Liver (tissue), 9 donors: Measurements from ENCODE around the gene ATAT1. TPM values are rescaled to one million over a fixed set of nuclear protein-coding genes. Genes with fewer than 3 reads are reported as not detected.

Source experiments
- DNase-seq: peaks from one replicate; pipeline ENCODE4 v3.0.0-alpha.2; 2017; ENCODE audit warnings: low spot score
- H3K27ac ChIP-seq, 2 donors: one replicate each; pipeline ENCODE4 v1.7.0; 2013; ENCODE audit warnings: inconsistent platforms in 2 of 2, low read length in 2 of 2, control low read depth in 1 of 2, low read depth in 1 of 2, mild to moderate bottlenecking in 1 of 2
- H3K27me3 ChIP-seq, 4 donors: one replicate each; pipeline versions ENCODE4 v1.6.1 to v1.7.0; 2013; ENCODE audit warnings: low read length in 3 of 4, inconsistent platforms in 1 of 4, mild to moderate bottlenecking in 1 of 4, moderate library complexity in 1 of 4; ENCODE audit not compliant: control insufficient read depth in 4 of 4, insufficient read depth in 4 of 4
- H3K36me3 ChIP-seq, 4 donors: one replicate each; pipeline versions ENCODE4 v1.6.1 to v1.7.0; 2013; ENCODE audit warnings: low read length in 3 of 4, mild to moderate bottlenecking in 3 of 4, low read depth in 1 of 4, moderate library complexity in 1 of 4; ENCODE audit not compliant: control insufficient read depth in 4 of 4, insufficient read depth in 3 of 4
- H3K4me1 ChIP-seq, 4 donors: one replicate each; pipeline versions ENCODE4 v1.6.1 to v1.7.0; 2013; ENCODE audit warnings: low read length in 3 of 4, mild to moderate bottlenecking in 3 of 4, moderate library complexity in 1 of 4; ENCODE audit not compliant: control insufficient read depth in 4 of 4, insufficient read depth in 4 of 4
- H3K4me3 ChIP-seq, 3 donors: one replicate each; pipeline versions ENCODE4 v1.6.1 to v1.7.0; 2013; ENCODE audit warnings: low read length in 3 of 3, control low read depth in 1 of 3, low read depth in 1 of 3, mild to moderate bottlenecking in 1 of 3
- H3K9ac ChIP-seq, 2 donors: one replicate each; pipeline ENCODE4 v1.7.0; 2013; ENCODE audit warnings: low read length in 2 of 2, mild to moderate bottlenecking in 2 of 2, moderate library complexity in 2 of 2, control low read depth in 1 of 2, low read depth in 1 of 2
- H3K9me3 ChIP-seq, 4 donors: one replicate each; pipeline versions ENCODE4 v1.6.1 to v1.7.0; 2013; ENCODE audit warnings: low read length in 3 of 4; ENCODE audit not compliant: control insufficient read depth in 4 of 4
- ATF3 ChIP-seq: IDR thresholded peaks from 2 replicates; pipeline ENCODE4 v1.6.1; 2016; ENCODE audit warnings: antibody characterized with exemption
- FOXA1 ChIP-seq: IDR thresholded peaks from 2 replicates; pipeline ENCODE4 v1.6.1; 2016; ENCODE audit warnings: antibody characterized with exemption
- FOXA2 ChIP-seq: IDR thresholded peaks from 2 replicates; pipeline ENCODE4 v1.6.1; 2016; ENCODE audit warnings: antibody characterized with exemption
- GABPA ChIP-seq, 2 donors: IDR thresholded peaks in 1 of 2; conservative IDR thresholded peaks in 1 of 2; 2 replicates each; pipeline ENCODE4 v1.6.1; 2016; ENCODE audit warnings: antibody characterized with exemption in 2 of 2, mild to moderate bottlenecking in 1 of 2, moderate library complexity in 1 of 2
- HNF4A ChIP-seq, 2 donors: conservative IDR thresholded peaks; 2 replicates each; pipeline ENCODE4 v1.6.1; 2016; ENCODE audit warnings: antibody characterized with exemption in 2 of 2, mild to moderate bottlenecking in 2 of 2
- HNF4G ChIP-seq: IDR thresholded peaks from 2 replicates; pipeline ENCODE4 v1.6.1; 2016; ENCODE audit warnings: antibody characterized with exemption
- JUND ChIP-seq, 2 donors: IDR thresholded peaks; 2 replicates each; pipeline ENCODE4 v1.6.1; 2016; ENCODE audit warnings: antibody characterized with exemption in 2 of 2
- MAX ChIP-seq: IDR thresholded peaks from 2 replicates; pipeline ENCODE4 v1.6.1; 2016; ENCODE audit warnings: antibody characterized with exemption
- NR2F2 ChIP-seq: IDR thresholded peaks from 2 replicates; pipeline ENCODE4 v1.6.1; 2016; ENCODE audit warnings: antibody characterized with exemption
- RAD21 ChIP-seq, 2 donors: IDR thresholded peaks; 2 replicates each; pipeline ENCODE4 v1.6.1; 2016; ENCODE audit warnings: antibody characterized with exemption in 2 of 2, mild to moderate bottlenecking in 2 of 2
- REST ChIP-seq: IDR thresholded peaks from 2 replicates; pipeline ENCODE4 v1.6.1; 2016; ENCODE audit warnings: antibody characterized with exemption, mild to moderate bottlenecking
- RXRA ChIP-seq, 2 donors: IDR thresholded peaks; 2 replicates each; pipeline ENCODE4 v1.6.1; 2017 to 2018; ENCODE audit warnings: antibody characterized with exemption in 2 of 2, mild to moderate bottlenecking in 1 of 2
- SP1 ChIP-seq: IDR thresholded peaks from 2 replicates; pipeline ENCODE4 v1.6.1; 2018; ENCODE audit warnings: antibody characterized with exemption, mild to moderate bottlenecking
- WGBS: extraction: QIAGEN DNeasy Blood & Tissue Kit; methylation state at CpG from one replicate; pipeline ENCODE4 v1.1.7; 2013; 5-methylcytosine and 5-hydroxymethylcytosine counted together
- polyA plus RNA-seq, 2 donors: library from polyadenylated mRNA; stranded (reverse) in 1 of 2; unstranded in 1 of 2; fragments of 200-250 nt in 1 of 2; fragments of >200 nt in 1 of 2; fragmentation: Nextera tagmentation in 1 of 2; extraction: Ambion mirVana in 1 of 2; gene quantifications; one replicate each; pipeline versions ENCODE4 v1.2.1 to v1.2.3, GENCODE V29; 2013 to 2015
- total RNA-seq, 2 donors: library from RNA; depleted of rRNA; stranded (reverse); fragments of >200 nt; gene quantifications; one replicate each; pipeline ENCODE4 v1.2.3, GENCODE V29; 2014
- donor health status: healthy.
- donor health status: healthy.
- donor health status: healthy.
- donor health status: healthy.
- donor health status: healthy.

ATAT1 gene
- total and polyA plus RNA-seq, 4 donors, result 2.1 to 5.4 (median 3.0) TPM

- H3K4me3 ChIP-seq, result peak overlapping the region; percentile 59 to 71 (median 60)
- peaks cover 16 to 79% (median 59%) of the 10 kb centered on the region in 4 donors for H3K4me1 ChIP-seq
- H3K9me3 ChIP-seq, result no peaks in the 10 kb centered on the region
- no peak for DNase-seq
- no peaks in the 10 kb centered on the region for H3K27me3 ChIP-seq
- peaks cover 0 to 3% (median 0%) of the 10 kb centered on the region in 4 donors for H3K36me3 ChIP-seq
- H3K27ac ChIP-seq, result peak overlapping the region; percentile 97 to 99
- WGBS, result 31% methylated on average over 7 of the region's 7 CpGs
- H3K9ac ChIP-seq, result peak overlapping the region; percentile 24 to 77
- TF ChIP-seq FOXA2 (no peak), NR2F2 (peak; percentile 74)
These were observed 56.7 kb downstream of the ATAT1 start for GRCh38 chr6:30683183-30683979.

- Histone ChIP-seq H3K4me1 (peaks cover 16 to 74% (median 55%) of the 10 kb centered on the region in 4 donors), H3K36me3 (no peaks in the 10 kb centered on the region), H3K27ac (peak overlapping the region; percentile 97 to 99), H3K9me3 (no peaks in the 10 kb centered on the region), H3K27me3 (no peaks in the 10 kb centered on the region), H3K4me3 (peak overlapping the region; percentile 59 to 71 (median 60)), H3K9ac (peak overlapping the region; percentile 72 to 77)
- DNase-seq, result no peak
- no peak for TF ChIP-seq FOXA2
- no peak for TF ChIP-seq RXRA (IDR thresholded peaks at IDR 0.05)
- TF ChIP-seq FOXA1, result no peak
- no peak for TF ChIP-seq REST
- no peak for TF ChIP-seq MAX
- no peak for TF ChIP-seq NR2F2
- TF ChIP-seq RAD21 (IDR thresholded peaks at IDR 0.05), result no peak
- no peak for TF ChIP-seq GABPA (IDR thresholded peaks at IDR 0.05 in 1 of 2, conservative IDR thresholded peaks at IDR 0.05 in 1 of 2)
- TF ChIP-seq HNF4G, result no peak
- TF ChIP-seq ATF3, result no peak
- TF ChIP-seq JUND (IDR thresholded peaks at IDR 0.05), result no peak
- 33% methylated on average over 2 of the region's 2 CpGs for WGBS
These were observed 57.3 kb downstream of the ATAT1 start for GRCh38 chr6:30683980-30684338.

- no peak for DNase-seq
- Histone ChIP-seq H3K4me3 (peak overlapping the region; percentile 60 to 94 (median 77)), H3K27me3 (no peaks in the 10 kb centered on the region), H3K27ac (peak overlapping the region; percentile 97 to 99), H3K9ac (peak overlapping the region; percentile 75 to 81), H3K4me1 (peaks cover 16 to 71% (median 55%) of the 10 kb centered on the region in 4 donors), H3K36me3 (no peaks in the 10 kb centered on the region), H3K9me3 (no peaks in the 10 kb centered on the region)
- TF ChIP-seq GABPA (IDR thresholded peaks at IDR 0.05 in 1 of 2, conservative IDR thresholded peaks at IDR 0.05 in 1 of 2) (no peak), RXRA (IDR thresholded peaks at IDR 0.05) (no peak), SP1 (no peak), RAD21 (IDR thresholded peaks at IDR 0.05) (no peak), HNF4A (conservative IDR thresholded peaks at IDR 0.05) (peak in 1 of 2 donors; percentile 24), FOXA2 (no peak)
- 50% methylated on average over 21 of the region's 21 CpGs for WGBS
These were observed 57.9 kb downstream of the ATAT1 start for GRCh38 chr6:30684386-30685156.
